Measurements from ENCODE around the gene ENTHD1.

ENTHD1 gene

GRCh38 chr22:39703091-39703490 is 190.5 kb downstream of the ENTHD1 start:
- TF ChIP-seq CTCF (IDR thresholded peaks at IDR 0.05) = no peak

GRCh38 chr22:39700565-39700964 is 193.0 kb downstream of the ENTHD1 start:
- TF ChIP-seq CTCF (IDR thresholded peaks at IDR 0.05) = no peak

- no peak for TF ChIP-seq CTCF (IDR thresholded peaks at IDR 0.05)
Observed at GRCh38 chr22:39699631-39700360, 193.8 kb downstream of the ENTHD1 start.

GRCh38 chr22:39697790-39698430 is 195.7 kb downstream of the ENTHD1 start:
- TF ChIP-seq CTCF (IDR thresholded peaks at IDR 0.05) = no peak

GRCh38 chr22:39693943-39694500 is 199.5 kb downstream of the ENTHD1 start:
- TF ChIP-seq CTCF (IDR thresholded peaks at IDR 0.05) = no peak
